ENCODE measurements around the gene LRIT1.

LRIT1 gene

GRCh38 chr10:84227810-84228209 lies 13.5 kb downstream of the LRIT1 start:
- TF ChIP-seq FOXP2 (optimal IDR thresholded peaks at IDR 0.05; ENCODE audit: control extremely low read depth, extremely low read length, insufficient read depth) (no peak), EZH2 (IDR thresholded peaks at IDR 0.05) (no peak), POLR2AphosphoS5 (IDR thresholded peaks at IDR 0.05; ENCODE audit: borderline replicate concordance, low read depth, low read length) (no peak)
- Histone ChIP-seq H3K9me3 (ENCODE audit: low read depth, low read length) (no peaks in the 10 kb centered on the region), H3K27ac (no peak overlapping the region), H3K36me3 (ENCODE audit: insufficient read depth, low read length) (no peaks in the 10 kb centered on the region), H3K4me3 (no peak overlapping the region), H3K9ac (ENCODE audit: insufficient read length) (no peak overlapping the region)
- no peak for DNase-seq (ENCODE audit: low read depth, low spot score)

- Histone ChIP-seq H3K9me3 (ENCODE audit: low read depth, low read length) (no peaks in the 10 kb centered on the region), H3K4me3 (no peak overlapping the region), H3K9ac (ENCODE audit: insufficient read length) (no peak overlapping the region), H3K36me3 (ENCODE audit: insufficient read depth, low read length) (no peaks in the 10 kb centered on the region), H3K27ac (no peak overlapping the region)
- DNase-seq (ENCODE audit: low read depth, low spot score): no peak
- no peak for TF ChIP-seq POLR2AphosphoS5 (IDR thresholded peaks at IDR 0.05; ENCODE audit: borderline replicate concordance, low read depth, low read length)
- TF ChIP-seq FOXP2 (optimal IDR thresholded peaks at IDR 0.05; ENCODE audit: control extremely low read depth, extremely low read length, insufficient read depth): no peak
- no peak for TF ChIP-seq EZH2 (IDR thresholded peaks at IDR 0.05)
Observed at GRCh38 chr10:84226616-84227015, 14.7 kb downstream of the LRIT1 start.

GRCh38 chr10:84225427-84226173 lies 15.7 kb downstream of the LRIT1 start, which contains the start of gene LRIT2:
LRIT2 (minus strand) TSS chr10:84225544; CDS start chr10:84225520, 24 bp downstream.
- DNase-seq (ENCODE audit: low read depth, low spot score): no peak
- TF ChIP-seq POLR2AphosphoS5 (IDR thresholded peaks at IDR 0.05; ENCODE audit: borderline replicate concordance, low read depth, low read length) (no peak), FOXP2 (optimal IDR thresholded peaks at IDR 0.05; ENCODE audit: control extremely low read depth, extremely low read length, insufficient read depth) (no peak), EZH2 (IDR thresholded peaks at IDR 0.05) (no peak)
- Histone ChIP-seq H3K9ac (ENCODE audit: insufficient read length) (no peak within 1 kb of the TSS), H3K4me3 (no peak within 1 kb of the TSS), H3K27ac (no peak within 1 kb of the TSS), H3K9me3 (ENCODE audit: low read depth, low read length) (no peaks in the 10 kb centered on the region), H3K36me3 (ENCODE audit: insufficient read depth, low read length) (no peaks in the 10 kb centered on the region)

GRCh38 chr10:84224411-84225028 lies 16.8 kb downstream of the LRIT1 start:
- no peak for DNase-seq (ENCODE audit: low read depth, low spot score)

DNA sequence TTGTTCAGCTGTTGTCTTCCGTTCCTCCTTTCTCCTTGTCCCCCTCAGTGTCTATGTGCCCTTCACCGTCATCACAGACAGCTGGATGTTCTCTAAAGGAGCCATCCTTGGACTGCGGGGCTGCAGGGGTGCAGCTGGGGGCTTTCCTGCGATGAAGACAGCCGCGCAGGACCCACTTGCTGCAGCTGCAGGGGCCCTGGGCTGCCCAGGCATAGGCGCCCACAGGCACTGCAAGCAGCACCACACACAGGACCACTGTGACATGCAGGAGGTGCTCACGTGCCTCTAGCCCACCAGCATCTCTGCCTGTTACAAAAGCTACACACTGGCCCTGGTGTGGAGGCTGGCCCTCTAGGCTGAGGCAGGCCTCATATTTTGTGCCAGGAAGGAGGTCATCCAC lies 19.4 kb downstream of the LRIT1 start:
- H3K36me3 ChIP-seq (ENCODE audit: insufficient read depth, low read length): no peaks in the 10 kb centered on the region
- DNase-seq (ENCODE audit: low read depth, low spot score): no peak
- no peak for TF ChIP-seq FOXP2 (optimal IDR thresholded peaks at IDR 0.05; ENCODE audit: control extremely low read depth, extremely low read length, insufficient read depth)
- no peak for TF ChIP-seq EZH2 (IDR thresholded peaks at IDR 0.05)
- TF ChIP-seq POLR2AphosphoS5 (IDR thresholded peaks at IDR 0.05; ENCODE audit: borderline replicate concordance, low read depth, low read length): no peak
- H3K27ac ChIP-seq: no peak overlapping the region
- no peaks in the 10 kb centered on the region for H3K9me3 ChIP-seq (ENCODE audit: low read depth, low read length)
- H3K4me3 ChIP-seq: no peak overlapping the region
- no peak overlapping the region for H3K9ac ChIP-seq (ENCODE audit: insufficient read length)

More at GRCh38 chr10:84224411-84225028, 16.8 kb downstream of the LRIT1 start:
- no peak overlapping the region for H3K9ac ChIP-seq (ENCODE audit: insufficient read length)
- H3K4me3 ChIP-seq: no peak overlapping the region
- no peak overlapping the region for H3K27ac ChIP-seq
- TF ChIP-seq POLR2AphosphoS5 (IDR thresholded peaks at IDR 0.05; ENCODE audit: borderline replicate concordance, low read depth, low read length): no peak
- TF ChIP-seq FOXP2 (optimal IDR thresholded peaks at IDR 0.05; ENCODE audit: control extremely low read depth, extremely low read length, insufficient read depth): no peak
- TF ChIP-seq EZH2 (IDR thresholded peaks at IDR 0.05): no peak
- no peaks in the 10 kb centered on the region for H3K36me3 ChIP-seq (ENCODE audit: insufficient read depth, low read length)
- no peaks in the 10 kb centered on the region for H3K9me3 ChIP-seq (ENCODE audit: low read depth, low read length)

- no peak overlapping the region for H3K27ac ChIP-seq
- DNase-seq (ENCODE audit: low read depth, low spot score): no peak
- H3K9ac ChIP-seq (ENCODE audit: insufficient read length): no peak overlapping the region
- H3K36me3 ChIP-seq (ENCODE audit: insufficient read depth, low read length): no peaks in the 10 kb centered on the region
- TF ChIP-seq EZH2 (IDR thresholded peaks at IDR 0.05) (no peak), POLR2AphosphoS5 (IDR thresholded peaks at IDR 0.05; ENCODE audit: borderline replicate concordance, low read depth, low read length) (no peak), FOXP2 (optimal IDR thresholded peaks at IDR 0.05; ENCODE audit: control extremely low read depth, extremely low read length, insufficient read depth) (no peak)
- no peak overlapping the region for H3K4me3 ChIP-seq
- no peaks in the 10 kb centered on the region for H3K9me3 ChIP-seq (ENCODE audit: low read depth, low read length)
Observed at GRCh38 chr10:84217746-84218145, 23.6 kb downstream of the LRIT1 start.

GRCh38 chr10:84216834-84217233 lies 24.5 kb downstream of the LRIT1 start:
- Histone ChIP-seq H3K4me3 (no peak overlapping the region), H3K9me3 (ENCODE audit: low read depth, low read length) (no peaks in the 10 kb centered on the region), H3K36me3 (ENCODE audit: insufficient read depth, low read length) (no peaks in the 10 kb centered on the region), H3K9ac (ENCODE audit: insufficient read length) (no peak overlapping the region), H3K27ac (no peak overlapping the region)
- no peak for TF ChIP-seq EZH2 (IDR thresholded peaks at IDR 0.05)
- no peak for TF ChIP-seq POLR2AphosphoS5 (IDR thresholded peaks at IDR 0.05; ENCODE audit: borderline replicate concordance, low read depth, low read length)
- no peak for TF ChIP-seq FOXP2 (optimal IDR thresholded peaks at IDR 0.05; ENCODE audit: control extremely low read depth, extremely low read length, insufficient read depth)
- no peak for DNase-seq (ENCODE audit: low read depth, low spot score)

DNA sequence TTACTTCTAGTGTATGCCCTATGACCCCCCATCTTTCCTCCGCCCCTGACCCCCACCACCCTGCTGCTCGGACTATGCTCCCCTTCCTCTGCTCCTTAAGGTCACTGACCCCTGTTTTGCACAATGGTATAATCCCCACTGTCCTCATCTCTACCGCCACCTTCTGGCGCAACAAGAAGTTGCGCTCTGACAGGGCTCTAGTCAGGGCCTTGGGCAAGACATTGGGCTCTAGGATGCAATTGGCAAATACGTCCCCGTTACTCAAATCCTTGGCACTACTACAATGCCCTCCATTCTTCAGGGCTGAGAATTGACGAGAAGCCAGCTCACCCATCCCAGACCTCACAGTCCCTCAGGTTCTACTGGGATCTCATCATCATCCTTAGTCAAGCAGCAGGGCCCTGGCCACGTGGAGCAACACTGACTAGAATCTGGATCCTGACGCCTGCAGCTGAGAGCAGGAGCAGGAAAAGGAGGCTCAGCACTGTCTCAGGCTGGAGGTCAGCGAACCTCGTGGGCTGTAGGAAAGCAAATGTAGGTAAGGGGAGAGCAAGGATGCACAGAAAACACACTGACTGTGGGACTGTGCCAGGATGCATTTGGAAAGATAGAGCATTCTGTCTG lies 26.6 kb downstream of the LRIT1 start:
- no peak overlapping the region for H3K9ac ChIP-seq (ENCODE audit: insufficient read length)
- TF ChIP-seq POLR2AphosphoS5 (IDR thresholded peaks at IDR 0.05; ENCODE audit: borderline replicate concordance, low read depth, low read length) (no peak), FOXP2 (optimal IDR thresholded peaks at IDR 0.05; ENCODE audit: control extremely low read depth, extremely low read length, insufficient read depth) (no peak), EZH2 (IDR thresholded peaks at IDR 0.05) (no peak)
- H3K36me3 ChIP-seq (ENCODE audit: insufficient read depth, low read length): no peaks in the 10 kb centered on the region
- no peak overlapping the region for H3K4me3 ChIP-seq
- no peak overlapping the region for H3K27ac ChIP-seq
- no peaks in the 10 kb centered on the region for H3K9me3 ChIP-seq (ENCODE audit: low read depth, low read length)
- DNase-seq (ENCODE audit: low read depth, low spot score): no peak

Measured in SK-N-MC (cell line).